HEK293 (cell line): ENCODE measurements around the gene MED6.

Experiments
- ZNF121 ChIP-seq: fragments of 450-650 bp; formaldehyde crosslinking; IDR thresholded peaks from 2 replicates; pipeline ENCODE4 v1.5.1; 2016; ENCODE audit warnings: missing biosample characterization, missing genetic modification characterization
- ZNF24 ChIP-seq: fragments of 450-650 bp; formaldehyde crosslinking; IDR thresholded peaks from 2 replicates; pipeline ENCODE4 v1.5.1; 2016; ENCODE audit warnings: missing biosample characterization, missing genetic modification characterization

DNA sequence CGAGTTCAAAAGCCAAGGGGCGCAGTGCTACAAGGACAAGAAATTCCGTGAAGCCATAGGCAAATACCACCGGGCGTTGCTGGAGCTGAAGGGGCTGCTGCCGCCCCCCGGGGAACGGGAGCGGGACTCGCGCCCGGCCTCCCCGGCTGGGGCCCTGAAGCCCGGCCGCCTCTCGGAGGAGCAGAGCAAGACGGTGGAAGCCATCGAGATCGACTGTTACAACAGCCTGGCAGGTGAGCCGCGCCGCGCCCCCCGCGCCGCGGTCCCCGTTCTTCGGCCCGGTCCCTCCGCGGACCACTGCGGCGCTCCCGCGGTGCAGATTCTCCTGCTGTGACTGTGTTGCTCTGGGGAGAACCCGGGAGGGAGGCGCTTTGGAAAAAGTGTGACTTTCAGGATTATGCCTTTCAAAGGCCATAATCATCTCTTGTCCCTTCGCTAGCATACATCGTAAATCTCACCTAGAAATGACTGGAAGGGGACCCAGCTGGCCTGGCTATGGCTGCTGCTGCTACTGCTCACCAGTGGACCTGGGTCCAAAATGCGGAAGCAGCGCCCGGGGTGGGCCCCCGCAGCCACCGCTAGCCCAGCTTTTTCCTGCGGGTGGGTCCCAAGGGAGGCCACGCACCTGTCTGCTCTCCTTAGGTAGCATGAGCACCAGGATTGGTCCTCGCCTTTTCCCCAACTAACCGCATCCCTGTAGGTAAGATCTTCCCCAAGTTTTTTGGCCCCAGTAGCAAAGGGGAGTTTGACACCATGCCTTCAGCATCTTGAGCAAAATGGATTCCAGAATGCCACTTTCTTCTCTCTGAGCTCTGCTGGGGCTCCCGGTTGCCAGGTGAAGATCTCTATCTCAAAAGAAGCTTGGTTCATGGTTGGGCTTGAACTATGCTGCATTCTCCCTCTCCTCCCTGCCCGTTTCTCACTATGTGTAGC is 42.1 kb upstream of the MED6 start:
- TF ChIP-seq ZNF121 (tag by site-specific recombination) (no peak), ZNF24 (tag by site-specific recombination) (no peak)
